GM19372 (cell line): ENCODE data around the gene RPS6KC1.
"Not testable (repeated sequence)": the region's sequence is repeated elsewhere in the genome, so short reads cannot be mapped to it uniquely, and the experiment has no call there.

ENCODE experiments used
- ATAC-seq: cut with Tn5 transposase; IDR thresholded peaks from one replicate; pipeline ENCODE4 v1.9.1; 2021; ENCODE audit warnings: mild to moderate bottlenecking, low read depth, moderate library complexity; ENCODE audit not compliant: unreplicated experiment

Gene RPS6KC1

DNA sequence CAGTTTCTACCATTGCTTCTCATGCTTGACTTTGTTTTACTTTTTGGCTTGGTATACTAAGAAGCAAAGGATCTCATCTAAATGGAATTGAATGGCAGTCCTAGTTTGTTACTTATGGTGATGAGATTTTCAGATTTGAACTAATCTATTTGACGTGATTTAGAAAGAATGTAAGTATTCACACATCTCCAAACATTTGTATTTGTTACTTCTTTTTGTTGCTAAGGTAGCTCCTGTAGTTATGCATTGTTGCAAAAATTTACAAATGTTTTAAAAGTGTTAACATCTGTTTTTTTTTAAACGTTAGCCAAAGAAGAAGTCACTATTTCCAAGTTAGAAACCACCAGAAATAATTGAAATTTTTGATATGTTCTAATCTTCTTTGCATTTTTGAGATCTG, 222.5 kb downstream of the RPS6KC1 start:
- no peak for ATAC-seq

- no peak for ATAC-seq
Measured at GRCh38 chr1:213274140-213274539, 223.1 kb downstream of the RPS6KC1 start.

GRCh38 chr1:213275293-213275692, 224.3 kb downstream of the RPS6KC1 start:
- no peak for ATAC-seq

DNA sequence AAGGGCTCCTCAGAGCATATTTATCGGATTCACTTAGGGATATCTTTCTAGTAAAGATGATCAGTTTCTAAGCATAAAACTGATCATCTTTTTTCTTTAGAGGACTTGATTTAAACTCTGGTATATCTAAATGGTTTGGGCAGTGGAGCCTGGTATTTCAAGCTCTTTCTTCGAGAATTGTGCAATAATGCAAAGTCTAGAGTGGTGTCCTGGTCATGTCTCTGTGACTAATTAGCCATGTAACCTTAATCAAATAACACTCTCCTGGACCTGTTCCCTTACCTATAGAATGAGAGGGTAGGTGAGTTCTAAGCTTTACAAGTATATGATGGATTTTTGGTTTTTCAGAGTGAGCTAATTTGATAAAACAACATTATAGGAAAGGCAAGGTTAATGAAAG, 225.2 kb downstream of the RPS6KC1 start:
- no peak for ATAC-seq

DNA sequence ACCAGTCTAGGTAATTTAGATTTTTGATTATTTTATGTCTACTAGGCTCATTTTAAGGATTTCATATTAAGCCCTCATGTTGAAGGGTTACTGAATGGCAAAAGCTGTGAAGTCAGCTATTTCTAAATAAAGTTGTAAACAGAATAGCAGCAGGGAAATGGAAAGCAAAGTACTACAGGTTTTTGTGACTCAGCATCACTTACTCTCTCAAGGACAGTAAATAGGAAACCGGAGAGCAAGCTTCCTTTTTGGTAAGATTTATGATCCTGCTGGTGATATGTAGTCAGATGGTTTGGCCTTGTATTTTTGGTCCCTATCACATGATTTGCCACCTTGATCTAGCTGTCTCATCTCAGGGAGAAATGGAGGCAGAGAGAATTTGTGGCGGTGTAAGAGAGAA, 226.0 kb downstream of the RPS6KC1 start:
- no peak for ATAC-seq

DNA sequence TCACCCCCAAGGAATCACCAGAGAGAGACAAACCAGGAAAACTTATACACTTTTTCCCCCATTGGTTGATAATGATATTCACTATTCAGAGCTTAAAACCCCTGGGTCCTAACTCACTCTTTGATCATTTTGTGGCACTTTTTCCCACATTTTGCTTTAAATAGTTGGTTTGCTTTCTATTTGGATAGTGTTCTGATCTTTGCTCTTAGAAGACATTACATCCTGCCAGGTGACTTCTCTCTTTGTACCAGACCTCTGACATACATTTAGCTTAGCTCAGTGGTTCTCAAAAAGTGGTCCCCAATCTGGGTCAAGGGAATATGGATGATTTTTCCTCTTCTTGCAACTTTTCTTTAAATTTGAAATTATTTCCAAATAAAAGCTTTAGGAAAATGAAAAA, 228.4 kb downstream of the RPS6KC1 start:
- no peak for ATAC-seq

GRCh38 chr1:213281640-213282301, 230.7 kb downstream of the RPS6KC1 start:
- ATAC-seq, result no peak

DNA sequence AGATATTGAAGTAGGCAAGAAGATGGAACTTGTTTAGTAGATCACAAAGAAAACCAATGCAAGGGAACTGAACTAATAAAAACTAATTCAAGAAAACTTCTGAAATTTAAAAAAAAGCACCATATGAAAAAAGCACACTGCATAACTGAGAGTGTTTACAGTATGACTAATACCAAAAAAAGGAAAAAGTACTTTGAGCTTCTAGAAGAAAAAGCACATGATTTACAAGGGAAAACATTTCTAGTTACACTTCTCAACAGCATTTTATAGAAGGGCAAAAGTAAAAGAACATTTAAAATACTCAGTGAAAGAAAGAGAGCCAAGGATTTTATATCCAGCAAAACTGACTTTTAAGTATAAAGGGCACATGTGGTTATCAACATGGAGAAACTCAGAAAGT, 233.6 kb downstream of the RPS6KC1 start:
- no peak for ATAC-seq

- ATAC-seq, result no peak
Measured at GRCh38 chr1:213286235-213286634, 235.2 kb downstream of the RPS6KC1 start.

DNA sequence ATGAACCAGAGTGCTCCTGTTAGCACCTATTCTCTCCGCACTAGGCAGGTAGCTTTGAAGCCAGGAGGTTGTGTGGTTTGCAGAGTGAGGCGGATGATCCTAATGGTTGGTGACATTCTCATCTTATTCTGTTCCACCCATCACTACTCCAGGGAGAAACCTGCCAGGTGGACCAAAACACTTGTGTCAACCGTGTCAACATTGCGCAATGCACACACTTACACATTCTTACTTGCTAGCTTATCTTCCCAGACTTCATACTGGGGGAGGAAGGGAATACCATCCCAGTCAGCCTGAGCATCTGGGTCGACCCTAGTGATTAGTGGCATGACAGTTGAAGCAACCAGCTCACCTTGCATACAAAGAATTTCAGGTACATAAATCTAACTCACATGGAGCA, 236.9 kb downstream of the RPS6KC1 start:
- ATAC-seq, result no peak

GRCh38 chr1:213291526-213291925, 240.5 kb downstream of the RPS6KC1 start:
- no peak for ATAC-seq

DNA sequence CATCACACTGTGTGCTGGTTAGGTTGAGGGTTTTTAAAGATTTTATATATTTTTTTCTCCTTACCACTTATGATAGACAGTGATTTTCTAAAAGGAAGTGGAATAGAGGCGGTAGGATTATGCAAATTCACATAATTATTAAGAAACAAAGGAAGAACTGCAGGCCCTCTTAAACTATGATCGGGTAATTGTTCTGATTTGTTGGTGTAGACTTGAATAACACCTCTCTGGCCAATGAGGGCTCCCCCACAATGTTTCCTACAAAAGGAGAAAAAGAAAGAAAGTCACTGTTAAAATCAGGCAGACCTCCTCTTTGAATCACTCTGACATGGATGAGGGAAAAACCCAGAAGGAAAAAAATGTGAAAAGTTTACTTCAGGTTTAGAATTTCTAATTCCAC, 241.6 kb downstream of the RPS6KC1 start:
- no peak for ATAC-seq

DNA sequence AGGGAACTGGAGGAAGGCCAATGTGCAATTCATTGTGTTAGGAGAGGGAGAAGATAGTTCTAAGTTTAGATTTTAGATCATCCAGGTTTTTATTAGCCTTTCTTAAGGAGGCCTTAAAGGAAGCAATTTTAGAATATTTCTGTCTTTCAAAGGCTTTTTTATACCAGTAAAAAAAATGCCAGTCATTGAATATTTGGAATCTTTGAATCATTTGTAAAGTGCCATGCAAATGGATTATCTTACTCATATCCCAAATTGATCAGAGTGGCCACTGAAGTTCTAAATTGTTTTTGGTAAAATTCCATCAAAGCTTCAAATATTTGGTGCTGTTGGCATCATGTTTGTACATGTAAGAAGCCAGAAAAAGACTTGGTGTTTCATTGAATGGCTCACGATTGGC, 244.8 kb downstream of the RPS6KC1 start:
- ATAC-seq, result no peak

GRCh38 chr1:213296558-213296957, 245.5 kb downstream of the RPS6KC1 start:
- ATAC-seq, result no peak

GRCh38 chr1:213297021-213297420, 246.0 kb downstream of the RPS6KC1 start:
- ATAC-seq, result no peak

DNA sequence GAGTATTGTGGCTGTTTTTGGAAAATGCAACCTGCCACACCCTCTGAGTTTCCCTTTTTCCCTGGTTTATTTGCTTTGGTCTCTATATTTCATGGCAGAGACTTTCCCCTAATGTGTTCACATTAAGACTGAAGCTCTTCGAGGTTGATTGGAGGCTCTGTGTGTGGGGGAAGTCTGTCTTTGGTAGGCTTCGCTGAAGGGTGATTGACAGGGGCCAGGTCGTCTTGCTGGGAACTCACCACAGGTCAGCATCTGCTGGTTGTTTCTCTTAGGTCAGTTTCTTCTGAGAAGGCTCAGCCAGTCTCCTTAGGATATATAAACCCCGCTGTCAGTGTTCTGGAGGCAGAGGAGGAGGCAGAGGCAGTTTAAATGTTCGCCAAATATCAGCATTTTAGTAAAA, 249.4 kb downstream of the RPS6KC1 start:
- ATAC-seq, result no peak

DNA sequence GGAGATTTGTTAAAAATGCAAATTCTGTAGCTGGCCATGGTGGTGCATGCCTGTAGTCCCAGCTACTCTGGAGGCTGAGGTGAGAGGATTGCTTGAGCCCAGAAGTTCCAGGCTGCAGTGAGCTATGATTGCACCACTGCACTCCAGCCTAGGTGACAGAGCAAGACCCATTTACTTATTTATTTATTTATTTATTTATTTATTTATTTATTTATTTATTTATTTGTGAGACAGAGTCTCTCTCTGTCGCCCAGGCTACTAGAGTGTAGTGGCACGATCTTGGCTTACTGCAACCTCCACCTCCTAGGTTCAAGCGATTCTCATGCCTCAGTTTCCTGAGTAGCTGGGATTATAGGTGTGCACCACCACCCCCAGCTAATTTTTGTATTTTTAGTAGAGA, 250.5 kb downstream of the RPS6KC1 start:
- ATAC-seq, result not testable (repeated sequence)

DNA sequence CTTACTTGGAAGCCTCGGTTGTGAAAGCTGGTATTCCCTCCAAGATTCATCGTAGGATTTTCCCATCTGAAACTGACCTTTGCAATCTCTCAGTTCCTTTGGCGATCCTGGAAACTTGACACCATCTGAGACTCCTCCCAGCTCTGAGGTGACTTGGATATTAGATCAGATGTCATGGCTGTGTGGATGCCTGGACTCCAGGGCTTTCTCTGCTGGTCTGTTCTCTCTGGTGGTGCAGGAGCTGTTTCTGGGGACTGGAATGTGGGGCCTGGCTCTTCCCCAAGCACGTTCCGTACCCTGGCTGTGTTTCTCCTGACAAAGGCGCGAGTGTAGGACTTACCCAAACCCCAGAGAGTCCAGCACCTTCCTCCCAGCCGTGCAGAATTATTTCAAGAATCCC, 252.2 kb downstream of the RPS6KC1 start:
- no peak for ATAC-seq

GRCh38 chr1:213315571-213315970, 264.5 kb downstream of the RPS6KC1 start:
- no peak for ATAC-seq

DNA sequence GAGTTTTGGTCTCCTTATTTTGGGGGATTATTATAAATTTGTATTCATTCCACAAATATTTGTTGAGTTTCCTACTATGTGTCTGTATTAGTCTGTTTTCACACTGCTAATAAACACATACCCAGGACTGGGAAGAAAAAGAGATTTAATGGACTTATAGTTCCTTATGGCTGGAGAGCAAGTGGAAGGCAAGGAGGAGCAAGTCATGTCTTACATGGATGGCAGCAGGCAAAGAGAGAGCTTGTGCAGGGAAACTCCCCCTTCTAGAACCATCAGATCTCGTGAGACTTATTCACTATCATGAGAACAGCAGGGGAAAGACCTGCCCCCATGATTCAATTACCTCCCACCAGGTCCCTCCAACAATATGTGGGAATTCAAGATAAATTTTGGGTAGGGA, 267.4 kb downstream of the RPS6KC1 start:
- not testable (repeated sequence) for ATAC-seq

GRCh38 chr1:213320191-213320870, 269.3 kb downstream of the RPS6KC1 start:
- no peak for ATAC-seq
